BLaER1 (cell line): ENCODE results near the gene AADAT.

ENCODE experiments used
- H3K27ac ChIP-seq: shearing (Covaris generic); formaldehyde crosslinking; 2 replicates; pipeline ENCODE4 v1.8.1; 2022
- H3K27me3 ChIP-seq: shearing (Covaris generic); formaldehyde crosslinking; 2 replicates; pipeline ENCODE4 v1.8.1; 2022
- H3K36me3 ChIP-seq: shearing (Covaris generic); formaldehyde crosslinking; 2 replicates; pipeline ENCODE4 v1.8.1; 2022
- H3K4me1 ChIP-seq: shearing (Covaris generic); formaldehyde crosslinking; 2 replicates; pipeline ENCODE4 v1.8.1; 2022
- H3K4me2 ChIP-seq: shearing (Covaris generic); formaldehyde crosslinking; 2 replicates; pipeline ENCODE4 v1.8.1; 2022
- H3K4me3 ChIP-seq: shearing (Covaris generic); formaldehyde crosslinking; 2 replicates; pipeline ENCODE4 v1.8.1; 2022
- H3K9ac ChIP-seq: shearing (Covaris generic); formaldehyde crosslinking; 2 replicates; pipeline ENCODE4 v1.8.1; 2022
- H3K9me3 ChIP-seq: shearing (Covaris generic); formaldehyde crosslinking; 2 replicates; pipeline ENCODE4 v1.8.1; 2022
- H4K20me1 ChIP-seq: shearing (Covaris generic); formaldehyde crosslinking; 2 replicates; pipeline ENCODE4 v1.8.1; 2022
- Cebpa-rat ChIP-seq: shearing (Covaris generic); IDR thresholded peaks from 2 replicates; pipeline ENCODE4 v1.8.1; 2022

The AADAT gene

DNA sequence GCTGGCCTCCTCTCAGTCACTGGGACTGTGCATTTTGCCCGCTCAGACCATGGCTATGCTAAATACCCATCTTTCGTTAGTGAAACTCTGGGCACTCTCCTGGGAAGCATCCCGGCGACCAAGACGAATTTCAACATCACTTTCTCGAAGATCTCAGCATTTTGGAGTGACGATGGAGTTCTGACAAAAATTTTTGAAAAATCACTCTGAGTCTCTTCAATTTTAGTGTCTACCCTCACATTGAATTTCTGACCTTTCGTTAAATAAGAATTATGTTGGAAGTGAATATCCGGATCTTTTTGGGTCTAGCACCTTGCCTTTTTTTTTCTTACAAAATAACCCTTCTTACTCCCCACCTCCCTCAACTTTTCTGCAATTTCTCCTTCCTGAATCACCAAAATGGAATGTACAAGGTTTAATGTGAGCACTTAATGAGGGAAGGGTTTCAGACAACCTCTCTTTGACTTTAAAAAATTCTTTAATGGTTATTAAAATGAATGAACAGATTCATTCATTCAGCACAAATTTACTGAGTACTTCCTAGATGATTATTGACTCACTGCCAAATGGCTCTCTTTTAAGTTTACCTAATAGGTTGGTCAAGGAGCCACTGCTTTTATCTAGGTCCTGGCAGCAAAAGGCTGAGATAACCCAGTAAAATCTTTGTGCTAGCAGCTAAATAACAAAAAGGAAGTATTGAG is 746 bp upstream of the AADAT start:
- H3K27me3 ChIP-seq, result no peaks in the 10 kb centered on the region
- H3K9ac ChIP-seq, result peak overlapping the region; percentile 88
- 0 out of 2 replicates have a peak, but pooled peaks cover 3% of the 10 kb centered on the region for H3K9me3 ChIP-seq
- H3K4me1 ChIP-seq, result peaks cover 18% of the 10 kb centered on the region
- no peak for TF ChIP-seq Cebpa-rat
- H3K4me2 ChIP-seq, result peak overlapping the region; percentile 84
- peak overlapping the region; percentile 83 for H3K4me3 ChIP-seq
- no peaks in the 10 kb centered on the region for H4K20me1 ChIP-seq
- H3K27ac ChIP-seq, result peak overlapping the region; percentile 90
- peaks cover 26% of the 10 kb centered on the region; the same call in 1 of the 2 replicates for H3K36me3 ChIP-seq

DNA sequence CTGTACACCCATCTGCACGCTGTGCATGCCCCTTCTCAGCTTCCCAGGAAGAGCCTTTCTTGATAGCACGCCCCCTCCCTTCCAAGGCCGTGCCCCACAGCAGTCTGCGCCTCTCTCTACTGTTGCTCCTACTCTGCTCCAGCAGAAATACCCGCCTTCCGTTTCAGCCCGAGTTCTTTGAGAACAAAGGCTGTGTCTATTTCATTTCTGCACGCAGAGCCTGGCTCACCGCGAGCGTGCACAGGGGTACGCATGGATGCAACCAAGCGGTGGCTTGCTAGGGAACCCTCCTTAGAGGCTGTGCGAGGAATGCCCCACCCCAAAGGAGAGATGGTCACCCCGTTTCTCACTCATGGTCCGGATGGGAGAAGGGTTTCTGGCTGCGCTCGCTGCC is 485 bp downstream of the AADAT start:
- peak overlapping the region; percentile 88 for H3K9ac ChIP-seq
- no peaks in the 10 kb centered on the region for H3K27me3 ChIP-seq
- H3K4me2 ChIP-seq, result peak overlapping the region; percentile 84
- peaks cover 10% of the 10 kb centered on the region; the same call in 1 of the 2 replicates for H3K9me3 ChIP-seq
- no peaks in the 10 kb centered on the region for H4K20me1 ChIP-seq
- H3K4me1 ChIP-seq, result peaks cover 18% of the 10 kb centered on the region
- H3K36me3 ChIP-seq, result peaks cover 37% of the 10 kb centered on the region
- no peak for TF ChIP-seq Cebpa-rat
- H3K4me3 ChIP-seq, result peak overlapping the region; percentile 83
- peak overlapping the region; percentile 90 for H3K27ac ChIP-seq

- peak overlapping the region; percentile 84 for H3K4me2 ChIP-seq
- peaks cover 18% of the 10 kb centered on the region for H3K4me1 ChIP-seq
- no peak for TF ChIP-seq Cebpa-rat
- no peaks in the 10 kb centered on the region for H4K20me1 ChIP-seq
- peak overlapping the region; percentile 83 for H3K4me3 ChIP-seq
- peak overlapping the region; percentile 90 for H3K27ac ChIP-seq
- H3K27me3 ChIP-seq, result no peaks in the 10 kb centered on the region
- peaks cover 42% of the 10 kb centered on the region for H3K36me3 ChIP-seq
- H3K9me3 ChIP-seq, result peaks cover 10% of the 10 kb centered on the region; the same call in 1 of the 2 replicates
- H3K9ac ChIP-seq, result peak overlapping the region; percentile 88
Measured at GRCh38 chr4:170088716-170089115, 1.0 kb downstream of the AADAT start.

DNA sequence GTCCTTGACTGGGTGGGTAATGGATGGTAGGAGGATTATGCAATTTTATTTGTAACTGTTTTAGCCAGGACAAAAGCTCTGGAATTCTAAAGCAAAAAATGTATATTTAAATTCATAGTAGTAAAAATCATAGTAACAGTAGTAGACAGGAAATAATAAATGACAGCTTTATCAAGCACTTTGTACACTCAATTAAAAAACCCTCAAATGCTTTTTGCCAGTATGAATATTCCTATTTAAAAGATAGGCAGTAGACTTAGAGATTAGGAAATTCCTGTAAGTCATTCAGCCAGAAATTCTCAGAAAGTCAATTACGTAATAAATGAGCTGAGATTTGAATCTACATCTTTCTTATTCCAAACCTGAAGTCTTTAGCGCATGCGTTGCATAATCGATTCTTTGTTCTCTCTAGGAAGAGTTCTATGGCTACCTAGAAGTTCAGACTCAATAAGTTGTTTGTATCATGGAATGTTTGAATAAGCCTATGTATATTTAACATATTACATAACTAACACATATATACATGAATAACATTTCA is 2.5 kb downstream of the AADAT start:
- no peaks in the 10 kb centered on the region for H3K27me3 ChIP-seq
- H3K36me3 ChIP-seq, result peaks cover 51% of the 10 kb centered on the region
- peaks cover 18% of the 10 kb centered on the region for H3K4me1 ChIP-seq
- H3K27ac ChIP-seq, result no peak overlapping the region
- TF ChIP-seq Cebpa-rat, result no peak
- H3K4me3 ChIP-seq, result no peak overlapping the region
- peaks cover 10% of the 10 kb centered on the region; the same call in 1 of the 2 replicates for H3K9me3 ChIP-seq
- H4K20me1 ChIP-seq, result no peaks in the 10 kb centered on the region
- H3K4me2 ChIP-seq, result no peak overlapping the region
- no peak overlapping the region for H3K9ac ChIP-seq

- no peak for TF ChIP-seq Cebpa-rat
- Histone ChIP-seq H3K4me3 (no peak overlapping the region), H3K36me3 (peaks cover 87% of the 10 kb centered on the region), H3K9me3 (peaks cover 11% of the 10 kb centered on the region; the same call in 1 of the 2 replicates), H4K20me1 (no peaks in the 10 kb centered on the region), H3K4me2 (no peak overlapping the region), H3K4me1 (peaks cover 12% of the 10 kb centered on the region), H3K9ac (no peak overlapping the region), H3K27ac (no peak overlapping the region), H3K27me3 (no peaks in the 10 kb centered on the region)
Measured at GRCh38 chr4:170083541-170083940, 6.2 kb downstream of the AADAT start.

GRCh38 chr4:170080496-170080895 is 9.3 kb downstream of the AADAT start:
- H3K27ac ChIP-seq, result no peak overlapping the region
- H3K9ac ChIP-seq, result no peak overlapping the region
- no peak for TF ChIP-seq Cebpa-rat
- no peaks in the 10 kb centered on the region for H3K4me1 ChIP-seq
- no peaks in the 10 kb centered on the region for H3K27me3 ChIP-seq
- no peaks in the 10 kb centered on the region for H4K20me1 ChIP-seq
- no peak overlapping the region for H3K4me2 ChIP-seq
- no peak overlapping the region for H3K4me3 ChIP-seq
- peaks cover 85% of the 10 kb centered on the region for H3K36me3 ChIP-seq
- peaks cover 11% of the 10 kb centered on the region; the same call in 1 of the 2 replicates for H3K9me3 ChIP-seq

GRCh38 chr4:170079981-170080380 is 9.8 kb downstream of the AADAT start:
- no peaks in the 10 kb centered on the region for H3K4me1 ChIP-seq
- H3K27ac ChIP-seq, result no peak overlapping the region
- peaks cover 11% of the 10 kb centered on the region; the same call in 1 of the 2 replicates for H3K9me3 ChIP-seq
- H3K9ac ChIP-seq, result no peak overlapping the region
- H3K27me3 ChIP-seq, result no peaks in the 10 kb centered on the region
- no peaks in the 10 kb centered on the region for H4K20me1 ChIP-seq
- H3K36me3 ChIP-seq, result peaks cover 86% of the 10 kb centered on the region
- TF ChIP-seq Cebpa-rat, result no peak
- no peak overlapping the region for H3K4me3 ChIP-seq
- H3K4me2 ChIP-seq, result no peak overlapping the region

DNA sequence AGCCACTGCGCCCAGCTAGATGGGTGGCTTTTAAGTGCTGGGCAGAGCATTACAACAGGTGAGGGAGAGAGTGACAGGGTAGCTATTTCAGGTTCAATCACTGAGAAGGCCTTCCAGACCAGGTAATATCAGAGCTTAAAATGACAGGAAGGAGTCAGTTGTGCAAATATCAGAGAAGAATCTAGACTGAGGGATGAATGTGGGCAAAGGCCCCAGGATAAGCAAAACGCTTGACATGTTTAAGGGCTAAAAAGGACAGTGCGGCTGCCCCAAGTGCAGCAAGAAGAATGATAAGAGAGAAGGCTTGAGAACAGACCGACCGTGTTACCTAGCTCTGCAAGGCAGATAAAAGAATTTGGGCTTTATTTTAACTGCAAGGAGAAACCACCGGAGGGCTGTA is 18.6 kb downstream of the AADAT start:
- H3K27me3 ChIP-seq, result no peaks in the 10 kb centered on the region
- H3K4me1 ChIP-seq, result no peaks in the 10 kb centered on the region
- H3K27ac ChIP-seq, result no peak overlapping the region
- TF ChIP-seq Cebpa-rat, result no peak
- no peaks in the 10 kb centered on the region for H4K20me1 ChIP-seq
- H3K9me3 ChIP-seq, result no peaks in the 10 kb centered on the region
- no peak overlapping the region for H3K9ac ChIP-seq
- no peak overlapping the region for H3K4me3 ChIP-seq
- H3K4me2 ChIP-seq, result no peak overlapping the region
- H3K36me3 ChIP-seq, result peaks cover 92% of the 10 kb centered on the region

DNA sequence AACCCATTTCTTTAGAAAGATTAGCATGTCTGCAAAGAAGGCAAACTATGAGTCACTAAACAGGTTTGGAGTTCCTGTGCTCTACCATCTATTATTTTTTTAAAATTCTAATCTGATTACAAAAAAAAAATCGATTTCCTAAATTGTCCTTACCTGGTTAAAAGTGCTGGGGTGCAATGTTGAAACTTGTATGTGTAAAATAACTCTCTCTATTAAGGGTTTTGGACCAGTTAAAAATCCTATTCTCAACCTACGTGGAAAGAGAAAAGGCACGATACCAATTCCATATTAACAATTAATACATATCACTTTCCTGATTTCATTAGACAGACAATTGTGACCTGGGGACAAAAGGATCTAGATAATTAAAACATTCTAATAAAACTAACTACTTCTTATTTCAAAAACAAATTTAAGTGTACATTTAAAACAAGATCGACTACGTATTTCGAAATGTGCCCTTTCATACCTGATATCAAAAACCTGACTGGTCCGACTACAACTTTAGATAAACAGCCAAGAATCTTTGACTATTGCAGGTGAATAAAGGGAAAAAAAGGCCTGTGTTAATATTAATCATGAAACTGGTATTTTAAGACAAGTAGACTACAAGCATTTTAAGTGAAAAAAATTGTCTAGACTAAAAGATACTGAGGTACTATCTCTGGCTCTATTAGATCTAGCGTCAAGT is 21.2 kb downstream of the AADAT start:
- no peaks in the 10 kb centered on the region for H3K9me3 ChIP-seq
- H3K4me1 ChIP-seq, result no peaks in the 10 kb centered on the region
- no peak for TF ChIP-seq Cebpa-rat
- no peaks in the 10 kb centered on the region for H4K20me1 ChIP-seq
- no peak overlapping the region for H3K27ac ChIP-seq
- no peak overlapping the region for H3K4me3 ChIP-seq
- peaks cover 82% of the 10 kb centered on the region for H3K36me3 ChIP-seq
- no peak overlapping the region for H3K9ac ChIP-seq
- H3K4me2 ChIP-seq, result no peak overlapping the region
- H3K27me3 ChIP-seq, result no peaks in the 10 kb centered on the region

DNA sequence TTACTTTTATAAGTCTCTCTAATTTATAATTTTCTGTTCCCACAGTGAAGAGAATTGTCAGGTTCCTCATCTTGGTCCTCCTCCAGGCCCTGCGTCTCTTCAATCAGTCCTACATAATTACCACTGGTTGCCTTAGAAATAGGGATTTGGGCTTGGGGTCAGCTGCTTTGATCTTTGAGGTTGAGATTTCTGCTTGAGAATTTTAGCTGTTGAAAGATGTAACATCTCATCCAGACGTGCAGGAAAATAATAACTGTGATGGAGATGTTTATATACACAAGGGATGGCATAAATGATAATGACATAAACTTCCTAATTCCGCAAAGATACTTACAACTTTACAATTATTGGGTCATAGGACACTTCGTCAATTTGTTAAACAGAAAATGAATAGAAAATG is 30.3 kb downstream of the AADAT start:
- Histone ChIP-seq H3K36me3 (peaks cover 59% of the 10 kb centered on the region), H3K9me3 (no peaks in the 10 kb centered on the region), H3K27me3 (no peaks in the 10 kb centered on the region), H3K27ac (no peak overlapping the region), H3K9ac (no peak overlapping the region), H3K4me1 (no peaks in the 10 kb centered on the region), H3K4me2 (no peak overlapping the region), H4K20me1 (no peaks in the 10 kb centered on the region), H3K4me3 (no peak overlapping the region)
- TF ChIP-seq Cebpa-rat, result no peak
